Left hindlimb (tissue), 1 donor: ENCODE results near the gene CDH23.

Experiments
- DNase-seq: peaks from one replicate; pipeline ENCODE4 v3.0.0-alpha.2; 2018

CDH23 gene

GRCh38 chr10:71767420-71768035, 370.8 kb downstream of the CDH23 start:
- no peak for DNase-seq

GRCh38 chr10:71769279-71769823, 372.6 kb downstream of the CDH23 start:
- no peak for DNase-seq

- peak; percentile 24 for DNase-seq
Measured at GRCh38 chr10:71770255-71770654, 373.5 kb downstream of the CDH23 start.

- DNase-seq, result peak; percentile 16
Measured at GRCh38 chr10:71770789-71771188, 374.1 kb downstream of the CDH23 start.

GRCh38 chr10:71771204-71771603, 374.5 kb downstream of the CDH23 start:
- peak; percentile 12 for DNase-seq

GRCh38 chr10:71771821-71772617, 375.3 kb downstream of the CDH23 start:
- peak; percentile 55 for DNase-seq

GRCh38 chr10:71772832-71773220, 376.1 kb downstream of the CDH23 start:
- DNase-seq, result peak; percentile 31

GRCh38 chr10:71773221-71773971, 376.7 kb downstream of the CDH23 start, which contains the start of gene VSIR:
Gene VSIR (minus strand): TSS chr10:71773520. CDS start chr10:71773439, 81 bp downstream.
- DNase-seq, result peak; percentile 86

GRCh38 chr10:71774916-71775702, 378.4 kb downstream of the CDH23 start:
- DNase-seq, result peak; percentile 26

- DNase-seq, result peak; percentile 29
Measured at GRCh38 chr10:71776481-71776925, 379.8 kb downstream of the CDH23 start.

GRCh38 chr10:71777213-71777985, 380.7 kb downstream of the CDH23 start:
- DNase-seq, result no peak

GRCh38 chr10:71778071-71778825, 381.5 kb downstream of the CDH23 start:
- peak; percentile 7 for DNase-seq

- peak; percentile 12 for DNase-seq
Measured at GRCh38 chr10:71779641-71780040, 382.9 kb downstream of the CDH23 start.

- peak; percentile 7 for DNase-seq
Measured at GRCh38 chr10:71780156-71780555, 383.4 kb downstream of the CDH23 start.

GRCh38 chr10:71780719-71781118, 384.0 kb downstream of the CDH23 start:
- peak; percentile 7 for DNase-seq

- peak; percentile 32 for DNase-seq
Measured at GRCh38 chr10:71782221-71782916, 385.6 kb downstream of the CDH23 start.

GRCh38 chr10:71782917-71783490, 386.3 kb downstream of the CDH23 start:
- peak; percentile 22 for DNase-seq

GRCh38 chr10:71783917-71784678, 387.4 kb downstream of the CDH23 start:
- no peak for DNase-seq
